A549 treated with Mapracorat at 1 μM for 4 hours (cell line): Measurements from ENCODE around the gene GPR17. TPM values are rescaled to one million over a fixed set of nuclear protein-coding genes. Genes with fewer than 3 reads are reported as not detected.

Experiments used
- total RNA-seq: library from RNA; stranded (reverse); fragments of 200-300 nt; extraction: Qiagen RNA extraction; gene quantifications from 5 replicates; pipeline ENCODE4 v1.2.3, GENCODE V29; 2022

The GPR17 gene
- total RNA-seq = 0.08 to 0.15 TPM (median 0.10 TPM) in 3 of 5 replicates, not detected in the others

GRCh38 chr2:127645395-127646291 is at the start of gene GPR17:
TSS of gene GPR17 (plus strand) at chr2:127646153. CDS start at chr2:127650736, 4,583 bp downstream.

GRCh38 chr2:127675331-127676261 is 29.6 kb downstream of the GPR17 start, which contains the start of gene LIMS2:
TSS of gene LIMS2 (minus strand) at chr2:127675530. CDS start at chr2:127675024, 506 bp downstream.

GRCh38 chr2:127701193-127701650 is 55.3 kb downstream of the GPR17 start, which contains the start of gene SFT2D3:
TSS of gene SFT2D3 (plus strand) at chr2:127701497. CDS start at chr2:127701529, 32 bp downstream.

Other genes starting within 250 kb of the GPR17 start
- gene PROC, start 227.7 kb upstream of the GPR17 start, total RNA-seq = 4.0 to 6.1 TPM (median 5.5 TPM) in 5 replicates
- gene IWS1, start 119.7 kb upstream of the GPR17 start, total RNA-seq = 34.7 to 41.2 TPM (median 40.0 TPM) in 5 replicates
- gene MYO7B, start 110.5 kb upstream of the GPR17 start, total RNA-seq = 0.09 to 0.24 TPM (median 0.14 TPM) in 5 replicates
- 6.5 to 8.7 TPM (median 7.0 TPM) in 5 replicates for gene LIMS2, start 29.4 kb downstream of the GPR17 start, total RNA-seq
- 4.4 to 7.1 TPM (median 5.9 TPM) in 5 replicates for gene SFT2D3, start 55.3 kb downstream of the GPR17 start, total RNA-seq
- gene WDR33, start 165.0 kb downstream of the GPR17 start, total RNA-seq = 18.9 to 28.0 TPM (median 25.2 TPM) in 5 replicates
- 50.0 to 54.7 TPM (median 54.6 TPM) in 5 replicates for gene POLR2D, start 212.0 kb downstream of the GPR17 start, total RNA-seq
- gene AMMECR1L, start 239.8 kb downstream of the GPR17 start, total RNA-seq = 16.3 to 19.2 TPM (median 17.5 TPM) in 5 replicates